AG04450 (cell line): Measurements from ENCODE around the gene ZC3H12D. TPM values are rescaled to one million over a fixed set of nuclear protein-coding genes. Genes with fewer than 3 reads are reported as not detected.
"Not testable (repeated sequence)": the region's sequence is repeated elsewhere in the genome, so short reads cannot be mapped to it uniquely, and the experiment has no call there.

Experiments used
- CTCF ChIA-PET: fragments of 300-600, 350-600 bp; formaldehyde crosslinking; extraction: SDS; loops from one replicate; lab custom pipeline; 2022; ENCODE audit warnings: antibody characterized with exemption, inconsistent platforms; lab: Charles Lee
- POLR2A ChIA-PET: fragments of 350-600 bp; formaldehyde crosslinking; extraction: SDS; loops from one replicate; lab custom pipeline; 2021; ENCODE audit warnings: antibody characterized with exemption, inconsistent platforms; lab: Yijun Ruan, JAX
- DNase-seq: peaks from one replicate; pipeline ENCODE4 v3.0.0-alpha.2; 2011; ENCODE audit warnings: low read depth, low spot score
- H3K27ac ChIP-seq: one replicate; pipeline ENCODE4 v1.5.1; 2012; ENCODE audit warnings: low read depth, low read length, control low read depth
- H3K27me3 ChIP-seq: one replicate; pipeline ENCODE4 v1.6.0; 2012; ENCODE audit warnings: low read length; ENCODE audit not compliant: control insufficient read depth, insufficient read depth
- H3K4me3 ChIP-seq: 2 replicates; pipeline ENCODE4 v1.5.1; 2011; ENCODE audit warnings: mild to moderate bottlenecking, low read depth, low read length, control low read depth
- H3K9me3 ChIP-seq: 2 replicates; pipeline ENCODE4 v1.5.1; 2012; ENCODE audit warnings: low read length; ENCODE audit not compliant: control insufficient read depth, insufficient read depth
- polyA plus RNA-seq: library from polyadenylated mRNA; depleted of rRNA; stranded (reverse); fragments of >200 nt; gene quantifications from 2 replicates; pipeline ENCODE4 v1.2.3, GENCODE V29; 2011
- TF ChIP-seq, protein P1 (sequence below): IDR thresholded peaks from 2 replicates; pipeline ENCODE4 v1.5.1; 2011; ENCODE audit warnings: low read depth, low read length, control low read depth, inconsistent platforms

The ZC3H12D gene
- polyA plus RNA-seq, 1 experiment = 0.01 TPM

DNA sequence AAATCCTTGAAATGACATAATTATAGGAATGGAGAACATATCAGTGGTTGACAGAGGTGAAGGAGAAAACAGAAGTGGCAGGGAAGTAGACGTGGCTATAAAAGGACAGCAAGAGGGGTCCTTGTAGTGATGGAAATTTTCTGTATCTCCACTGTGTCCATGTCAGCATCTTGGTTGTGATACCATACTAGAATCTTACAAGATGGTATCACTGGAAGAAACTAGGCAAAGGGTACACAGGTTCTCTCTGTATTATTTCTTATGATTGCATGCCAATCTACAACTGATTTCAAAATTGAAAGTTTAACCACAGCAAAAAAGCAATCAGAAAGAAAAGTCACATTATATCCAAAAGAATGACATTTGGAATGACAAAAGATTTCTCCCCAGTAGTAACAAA, 16.4 kb upstream of the ZC3H12D start:
- POLR2A ChIA-PET = no interaction called here
- CTCF ChIA-PET = no interaction called here
- TF ChIP-seq, protein P1, sequence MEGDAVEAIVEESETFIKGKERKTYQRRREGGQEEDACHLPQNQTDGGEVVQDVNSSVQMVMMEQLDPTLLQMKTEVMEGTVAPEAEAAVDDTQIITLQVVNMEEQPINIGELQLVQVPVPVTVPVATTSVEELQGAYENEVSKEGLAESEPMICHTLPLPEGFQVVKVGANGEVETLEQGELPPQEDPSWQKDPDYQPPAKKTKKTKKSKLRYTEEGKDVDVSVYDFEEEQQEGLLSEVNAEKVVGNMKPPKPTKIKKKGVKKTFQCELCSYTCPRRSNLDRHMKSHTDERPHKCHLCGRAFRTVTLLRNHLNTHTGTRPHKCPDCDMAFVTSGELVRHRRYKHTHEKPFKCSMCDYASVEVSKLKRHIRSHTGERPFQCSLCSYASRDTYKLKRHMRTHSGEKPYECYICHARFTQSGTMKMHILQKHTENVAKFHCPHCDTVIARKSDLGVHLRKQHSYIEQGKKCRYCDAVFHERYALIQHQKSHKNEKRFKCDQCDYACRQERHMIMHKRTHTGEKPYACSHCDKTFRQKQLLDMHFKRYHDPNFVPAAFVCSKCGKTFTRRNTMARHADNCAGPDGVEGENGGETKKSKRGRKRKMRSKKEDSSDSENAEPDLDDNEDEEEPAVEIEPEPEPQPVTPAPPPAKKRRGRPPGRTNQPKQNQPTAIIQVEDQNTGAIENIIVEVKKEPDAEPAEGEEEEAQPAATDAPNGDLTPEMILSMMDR = no peak

GRCh38 chr6:149500096-149500495, 15.3 kb upstream of the ZC3H12D start:
- TF ChIP-seq, protein P1 = no peak
- Histone ChIP-seq H3K4me3 (no peak overlapping the region), H3K9me3 (no peaks in the 10 kb centered on the region), H3K27ac (no peak overlapping the region), H3K27me3 (no peaks in the 10 kb centered on the region)
- POLR2A ChIA-PET = no interaction called here
- CTCF ChIA-PET = no interaction called here
- no peak for DNase-seq

More for the DNA sequence above, 16.4 kb upstream of the ZC3H12D start:
- Histone ChIP-seq H3K27me3 (no peaks in the 10 kb centered on the region), H3K9me3 (no peaks in the 10 kb centered on the region), H3K4me3 (no peak overlapping the region), H3K27ac (no peak overlapping the region)
- no peak for DNase-seq

DNA sequence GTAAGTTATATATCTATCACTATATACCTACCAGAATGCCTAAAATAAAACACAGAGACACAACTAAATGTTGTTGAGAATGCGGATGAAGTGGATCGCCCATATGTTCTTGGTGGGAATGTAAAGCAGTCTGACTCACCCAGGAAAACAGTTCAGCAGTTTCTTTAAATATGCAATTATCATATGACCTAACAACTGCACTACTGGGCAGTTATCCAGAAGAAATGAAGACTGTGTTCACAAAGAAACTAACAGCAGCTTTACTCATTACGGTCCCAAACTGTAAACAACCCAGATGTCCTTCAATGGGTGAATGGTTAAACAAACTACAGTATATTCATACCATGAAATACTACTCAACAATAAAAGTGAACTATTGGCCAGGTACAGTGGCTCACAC, 14.3 kb upstream of the ZC3H12D start:
- Histone ChIP-seq H3K9me3 (no peaks in the 10 kb centered on the region), H3K27me3 (no peaks in the 10 kb centered on the region), H3K27ac (no peak overlapping the region), H3K4me3 (no peak overlapping the region)
- ChIA-PET CTCF (no interaction called here), POLR2A (no interaction called here)
- DNase-seq = peak; percentile 93
- TF ChIP-seq, protein P1 = no peak

DNA sequence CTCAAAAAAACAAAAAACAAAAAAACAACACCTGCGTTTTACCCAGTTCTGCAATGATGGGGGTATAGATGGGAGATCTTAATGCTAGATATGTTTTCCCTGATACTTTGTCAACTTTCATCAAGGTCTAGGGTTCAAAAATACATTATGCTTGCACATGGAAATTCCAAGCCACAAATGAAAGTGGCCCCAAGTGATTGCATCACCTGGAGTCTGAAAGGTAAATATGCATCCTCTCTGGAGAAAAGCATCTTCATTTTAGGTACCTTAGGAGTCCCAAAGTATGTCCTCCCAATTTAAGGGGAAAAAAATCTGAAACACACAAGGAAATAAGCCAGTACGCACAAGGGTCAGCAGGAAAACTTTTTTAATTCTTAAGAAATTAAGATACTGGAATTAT, 12.6 kb upstream of the ZC3H12D start:
- ChIA-PET CTCF (interaction anchor here (1.5 kb wide), 1 partner anchor 20 kb away, joined by 4 read pairs; no protein-coding TSS in a partner anchor), POLR2A (no interaction called here)
- Histone ChIP-seq H3K9me3 (no peaks in the 10 kb centered on the region), H3K27ac (no peak overlapping the region), H3K27me3 (no peaks in the 10 kb centered on the region), H3K4me3 (no peak overlapping the region)
- no peak for DNase-seq
- TF ChIP-seq, protein P1 = no peak

GRCh38 chr6:149496597-149496996, 11.8 kb upstream of the ZC3H12D start:
- peak; percentile 7 for DNase-seq
- POLR2A ChIA-PET, H3K27me3 ChIP-seq, H3K4me3 ChIP-seq, H3K9me3 ChIP-seq: not testable (repeated sequence)
- CTCF ChIA-PET = interaction anchor here (1.5 kb wide), 1 partner anchor 21 kb away, joined by 4 read pairs; no protein-coding TSS in a partner anchor
- peak overlapping the region; percentile 39 for H3K27ac ChIP-seq

- H3K9me3 ChIP-seq, H3K4me3 ChIP-seq, H3K27ac ChIP-seq, H3K27me3 ChIP-seq, POLR2A ChIA-PET, DNase-seq: not testable (repeated sequence)
- CTCF ChIA-PET = interaction anchor here (0.6 to 1.7 kb wide), 2 partner anchors 11 to 64 kb away, joined by 3 to 6 read pairs; no protein-coding TSS in a partner anchor
Observed at GRCh38 chr6:149495349-149496016, 10.7 kb upstream of the ZC3H12D start.

GRCh38 chr6:149494810-149495209, 10.0 kb upstream of the ZC3H12D start:
- H3K9me3 ChIP-seq, H3K27ac ChIP-seq, H3K4me3 ChIP-seq, DNase-seq, POLR2A ChIA-PET, H3K27me3 ChIP-seq: not testable (repeated sequence)
- CTCF ChIA-PET = interaction anchor here (0.7 to 1.7 kb wide), 2 partner anchors 63 to 468 kb away, joined by 6 read pairs; no protein-coding TSS in a partner anchor
